HL-60 (cell line): Measurements from ENCODE around the gene VARS1.

Experiments used
- CTCF ChIP-seq: IDR thresholded peaks from one replicate; pipeline ENCODE4 v1.5.1; 2011; ENCODE audit warnings: low read length, control low read depth, inconsistent platforms; ENCODE audit not compliant: insufficient read depth
- POLR2AphosphoS5 ChIP-seq: IDR thresholded peaks from 2 replicates; pipeline ENCODE4 v1.6.1; 2012; ENCODE audit warnings: low read depth
- REST ChIP-seq: IDR thresholded peaks from 2 replicates; pipeline ENCODE4 v1.6.1; 2012; ENCODE audit warnings: low read depth; ENCODE audit not compliant: insufficient replicate concordance
- SPI1 ChIP-seq: IDR thresholded peaks from 2 replicates; pipeline ENCODE4 v1.6.1; 2012; ENCODE audit warnings: low read depth, mild to moderate bottlenecking, borderline replicate concordance

GRCh38 chr6:31782126-31782855, 13.3 kb downstream of the VARS1 start:
- TF ChIP-seq CTCF (no peak), POLR2AphosphoS5 (peak; percentile 36), REST (no peak), SPI1 (no peak)
